Measurements from ENCODE around the gene IRF9.

The IRF9 gene

GRCh38 chr14:24121210-24121609, 39.9 kb upstream of the IRF9 start:
- Histone ChIP-seq H3K27ac (no peak overlapping the region), H3K4me2 (ENCODE audit: low read length) (no peak overlapping the region), H3K36me3 (ENCODE audit: control insufficient read depth, insufficient read depth, low read length) (no peaks in the 10 kb centered on the region)

GRCh38 chr14:24122416-24122815, 38.6 kb upstream of the IRF9 start:
- Histone ChIP-seq H3K27ac (no peak overlapping the region), H3K4me1 (no peaks in the 10 kb centered on the region), H3K9ac (no peak overlapping the region), H3K9me3 (ENCODE audit: control insufficient read depth, low read length) (no peaks in the 10 kb centered on the region), H2AFZ (no peak overlapping the region), H3K4me2 (ENCODE audit: low read length) (no peak overlapping the region), H3K27me3 (ENCODE audit: control insufficient read depth, insufficient read depth, low read length) (no peaks in the 10 kb centered on the region), H3K79me2 (peaks cover 2% of the 10 kb centered on the region), H3K36me3 (ENCODE audit: control insufficient read depth, insufficient read depth, low read length) (no peaks in the 10 kb centered on the region), H3K4me3 (ENCODE audit: low read depth, low read length) (no peak overlapping the region)
- TF ChIP-seq CTCF (IDR thresholded peaks at IDR 0.05), result no peak

More at GRCh38 chr14:24121210-24121609, 39.9 kb upstream of the IRF9 start:
- no peak overlapping the region for H2AFZ ChIP-seq
- peaks cover 8% of the 10 kb centered on the region for H3K79me2 ChIP-seq
- H3K9ac ChIP-seq, result no peak overlapping the region
- peaks cover 5% of the 10 kb centered on the region for H3K4me1 ChIP-seq
- TF ChIP-seq CTCF (IDR thresholded peaks at IDR 0.05), result no peak
- no peaks in the 10 kb centered on the region for H3K27me3 ChIP-seq (ENCODE audit: control insufficient read depth, insufficient read depth, low read length)
- no peak overlapping the region for H3K4me3 ChIP-seq (ENCODE audit: low read depth, low read length)
- H3K9me3 ChIP-seq (ENCODE audit: control insufficient read depth, low read length), result no peaks in the 10 kb centered on the region

GRCh38 chr14:24122898-24123297, 38.2 kb upstream of the IRF9 start:
- Histone ChIP-seq H3K27ac (no peak overlapping the region), H3K27me3 (ENCODE audit: control insufficient read depth, insufficient read depth, low read length) (no peaks in the 10 kb centered on the region), H3K4me1 (no peaks in the 10 kb centered on the region), H3K36me3 (ENCODE audit: control insufficient read depth, insufficient read depth, low read length) (no peaks in the 10 kb centered on the region), H3K9ac (no peak overlapping the region), H3K9me3 (ENCODE audit: control insufficient read depth, low read length) (no peaks in the 10 kb centered on the region), H3K4me2 (ENCODE audit: low read length) (no peak overlapping the region), H2AFZ (no peak overlapping the region), H3K4me3 (ENCODE audit: low read depth, low read length) (no peak overlapping the region), H3K79me2 (peaks cover 2% of the 10 kb centered on the region)
- TF ChIP-seq CTCF (IDR thresholded peaks at IDR 0.05), result no peak

- Histone ChIP-seq H3K36me3 (ENCODE audit: control insufficient read depth, insufficient read depth, low read length) (no peaks in the 10 kb centered on the region), H3K9ac (no peak overlapping the region), H3K9me3 (ENCODE audit: control insufficient read depth, low read length) (no peaks in the 10 kb centered on the region), H3K4me3 (ENCODE audit: low read depth, low read length) (no peak overlapping the region), H2AFZ (no peak overlapping the region), H3K27ac (no peak overlapping the region), H3K79me2 (peaks cover under 1% of the 10 kb centered on the region), H3K4me1 (no peaks in the 10 kb centered on the region), H3K27me3 (ENCODE audit: control insufficient read depth, insufficient read depth, low read length) (no peaks in the 10 kb centered on the region), H3K4me2 (ENCODE audit: low read length) (no peak overlapping the region)
- TF ChIP-seq CTCF (IDR thresholded peaks at IDR 0.05), result no peak
These were observed 37.3 kb upstream of the IRF9 start for GRCh38 chr14:24123424-24124417.
